Activated CD8-positive, alpha-beta T cell treated with anti-CD3 and anti-CD28 coated beads for 36 hours (primary cell): Measurements from ENCODE around the gene NFASC. TPM values are rescaled to one million over a fixed set of nuclear protein-coding genes. Genes with fewer than 3 reads are reported as not detected.

ENCODE experiments used
- ATAC-seq: fragments of 200-7000 bp; cut with Tn5 transposase; one replicate; pipeline ENCODE4 v1.10.0; 2021; ENCODE audit warnings: mild to moderate bottlenecking, moderate library complexity
- CTCF ChIA-PET: fragments of 350-600 bp; sonication (Branson Sonifier 250); formaldehyde crosslinking; loops from one replicate; lab custom pipeline; 2021; ENCODE audit warnings: antibody characterized with exemption; lab: Charles Lee
- POLR2A ChIA-PET: fragments of 350-600 bp; sonication (Branson Sonifier 250); formaldehyde crosslinking; loops from one replicate; lab custom pipeline; 2021; ENCODE audit warnings: antibody characterized with exemption; lab: Charles Lee
- DNase-seq: peaks from one replicate; pipeline ENCODE4 v3.0.0-alpha.2; 2020
- H3K27ac Mint-ChIP-seq: one replicate; pipeline ENCODE4 v1.8.0; 2021; ENCODE audit warnings: mild to moderate bottlenecking, mixed read lengths
- H3K27me3 Mint-ChIP-seq: one replicate; pipeline ENCODE4 v1.8.0; 2021; ENCODE audit warnings: mixed read lengths
- H3K36me3 Mint-ChIP-seq: one replicate; pipeline ENCODE4 v1.8.0; 2021; ENCODE audit warnings: low read depth, mixed read lengths
- H3K4me1 Mint-ChIP-seq: one replicate; pipeline ENCODE4 v1.8.0; 2021; ENCODE audit warnings: low read depth, mixed read lengths
- H3K4me3 Mint-ChIP-seq: one replicate; pipeline ENCODE4 v1.8.0; 2021; ENCODE audit warnings: mild to moderate bottlenecking, moderate library complexity, mixed read lengths
- H3K9me3 Mint-ChIP-seq: one replicate; pipeline ENCODE4 v1.8.0; 2021; ENCODE audit warnings: mixed read lengths
- intact Hi-C: fragments of 100-400 bp; cut with micrococcal nuclease; formaldehyde crosslinking; loops from one replicate; pipeline ENCODE4 v1.10.0; 2022
- total RNA-seq, 2 experiments: library from RNA; stranded (reverse); gene quantifications; one replicate each; pipeline ENCODE4 v1.2.3, GENCODE V29; 2021
- TF ChIP-seq, protein P1 (sequence below): fragments of 200-600 bp; IDR thresholded peaks from one replicate; pipeline ENCODE4 v1.8.0; 2022; ENCODE audit warnings: antibody characterized with exemption, mild to moderate bottlenecking

The NFASC gene
- total RNA-seq, 2 experiments from 2014 or later = not detected

DNA sequence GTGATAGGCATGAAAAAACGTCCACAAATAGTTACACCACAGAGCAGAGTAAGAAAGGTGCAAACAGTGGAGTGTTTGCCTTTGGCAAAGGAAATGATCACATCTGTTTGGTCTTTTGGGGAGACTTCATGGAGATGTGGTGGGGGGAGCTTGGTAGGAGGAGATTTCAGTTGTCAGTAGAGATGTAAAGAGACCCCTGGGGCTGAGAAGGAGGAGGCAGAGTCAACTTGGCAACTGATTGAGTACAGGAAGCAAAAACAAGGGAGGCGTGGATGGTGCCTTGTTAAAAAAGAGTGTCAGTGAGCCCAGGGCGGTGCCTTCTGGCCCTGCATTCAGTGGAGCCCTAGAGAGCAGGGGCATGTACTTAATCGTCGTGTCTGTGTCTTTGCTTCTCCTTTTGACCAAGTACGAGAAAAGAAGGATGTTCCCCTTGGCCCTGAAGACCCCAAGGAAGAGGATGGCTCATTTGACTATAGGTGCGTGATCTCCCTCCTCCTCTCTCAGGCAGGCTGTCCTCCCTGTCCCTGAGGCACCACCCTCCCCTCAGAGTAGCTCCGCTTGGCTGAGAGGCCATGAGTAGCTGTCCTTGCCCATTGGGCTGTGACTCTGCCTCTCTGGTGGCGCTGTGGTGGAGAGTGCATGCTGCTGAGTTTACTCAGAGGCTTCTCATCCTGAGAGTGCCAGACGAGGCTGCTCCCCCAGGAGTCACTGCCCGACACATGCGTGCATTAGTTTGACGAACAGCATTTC, 141.9 kb downstream of the NFASC start:
- TF ChIP-seq, protein P1, sequence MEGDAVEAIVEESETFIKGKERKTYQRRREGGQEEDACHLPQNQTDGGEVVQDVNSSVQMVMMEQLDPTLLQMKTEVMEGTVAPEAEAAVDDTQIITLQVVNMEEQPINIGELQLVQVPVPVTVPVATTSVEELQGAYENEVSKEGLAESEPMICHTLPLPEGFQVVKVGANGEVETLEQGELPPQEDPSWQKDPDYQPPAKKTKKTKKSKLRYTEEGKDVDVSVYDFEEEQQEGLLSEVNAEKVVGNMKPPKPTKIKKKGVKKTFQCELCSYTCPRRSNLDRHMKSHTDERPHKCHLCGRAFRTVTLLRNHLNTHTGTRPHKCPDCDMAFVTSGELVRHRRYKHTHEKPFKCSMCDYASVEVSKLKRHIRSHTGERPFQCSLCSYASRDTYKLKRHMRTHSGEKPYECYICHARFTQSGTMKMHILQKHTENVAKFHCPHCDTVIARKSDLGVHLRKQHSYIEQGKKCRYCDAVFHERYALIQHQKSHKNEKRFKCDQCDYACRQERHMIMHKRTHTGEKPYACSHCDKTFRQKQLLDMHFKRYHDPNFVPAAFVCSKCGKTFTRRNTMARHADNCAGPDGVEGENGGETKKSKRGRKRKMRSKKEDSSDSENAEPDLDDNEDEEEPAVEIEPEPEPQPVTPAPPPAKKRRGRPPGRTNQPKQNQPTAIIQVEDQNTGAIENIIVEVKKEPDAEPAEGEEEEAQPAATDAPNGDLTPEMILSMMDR = no peak
- Mint-ChIP-seq H3K4me1 (no peaks in the 10 kb centered on the region), H3K36me3 (no peaks in the 10 kb centered on the region), H3K27ac (no peak overlapping the region), H3K4me3 (no peak overlapping the region), H3K9me3 (no peaks in the 10 kb centered on the region), H3K27me3 (no peaks in the 10 kb centered on the region)
- intact Hi-C loops = no loop called here
- ATAC-seq (no peak), DNase-seq (no peak)
- ChIA-PET POLR2A (no interaction called here), CTCF (no interaction called here)

DNA sequence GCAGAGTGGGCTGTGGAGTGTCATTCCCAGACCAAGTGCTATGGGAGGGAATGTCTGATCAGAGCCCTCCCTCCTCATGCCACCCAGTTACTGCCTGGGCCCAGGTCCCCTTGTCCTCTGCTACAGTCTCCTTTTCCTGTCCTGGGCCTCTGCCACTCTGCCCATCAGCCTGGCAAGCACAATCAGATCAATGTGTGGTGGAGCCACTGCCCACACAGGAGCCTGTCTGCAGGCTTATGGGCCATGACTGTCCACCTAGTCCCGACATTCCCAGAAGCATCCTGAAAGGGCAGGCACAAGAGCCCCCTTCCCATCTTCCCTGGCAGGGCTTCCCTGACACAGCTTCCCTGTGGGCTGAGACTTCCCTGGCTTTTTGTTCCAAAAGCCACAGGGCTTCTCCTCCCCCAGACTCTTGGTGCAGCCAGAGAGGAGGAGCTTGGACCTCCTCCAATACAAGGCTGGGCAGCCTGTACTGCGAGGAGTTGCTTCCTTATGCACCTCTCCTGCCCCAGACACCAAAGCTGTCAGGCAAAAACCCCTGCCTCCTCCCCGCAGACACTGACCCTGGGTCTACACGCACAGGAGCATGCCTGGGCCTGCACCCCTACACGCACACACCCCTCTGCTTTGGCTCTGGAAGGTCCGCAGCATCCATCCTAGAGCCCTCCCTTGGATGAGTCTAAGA, 143.2 kb downstream of the NFASC start:
- no peak for ATAC-seq
- Mint-ChIP-seq H3K27ac (no peak overlapping the region), H3K4me3 (no peak overlapping the region), H3K4me1 (no peaks in the 10 kb centered on the region), H3K27me3 (no peaks in the 10 kb centered on the region), H3K36me3 (no peaks in the 10 kb centered on the region), H3K9me3 (no peaks in the 10 kb centered on the region)
- no peak for DNase-seq
- ChIA-PET POLR2A (no interaction called here), CTCF (interaction anchor here (1.3 to 1.6 kb wide), 3 partner anchors 17 to 48 kb away, joined by 3 read pairs; no protein-coding TSS in a partner anchor)
- intact Hi-C loops = no loop called here
- TF ChIP-seq, protein P1 = no peak

DNA sequence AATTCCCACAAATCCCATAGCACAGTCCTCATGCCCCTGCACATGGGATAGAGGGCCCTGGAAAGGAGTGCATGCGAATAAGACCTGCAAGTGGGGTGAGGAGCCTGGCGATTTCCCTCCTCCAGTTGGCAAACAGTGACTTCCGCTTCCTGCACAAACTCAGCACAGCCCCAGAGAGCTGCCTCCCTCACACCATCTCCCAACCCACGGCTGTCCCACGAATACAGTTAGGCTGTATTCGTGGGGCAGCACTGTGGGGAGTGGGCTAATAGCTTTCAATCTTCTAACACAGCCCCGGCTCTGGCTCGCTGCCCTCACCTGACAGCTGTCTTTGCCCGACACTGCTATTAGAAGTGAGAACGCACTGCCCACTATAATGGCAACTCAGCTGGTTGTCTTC, 144.1 kb downstream of the NFASC start:
- no peak for ATAC-seq
- no peaks in the 10 kb centered on the region for H3K36me3 Mint-ChIP-seq
- DNase-seq = no peak
- no peak overlapping the region for H3K4me3 Mint-ChIP-seq
- ChIA-PET POLR2A (no interaction called here), CTCF (interaction anchor here (1.3 to 1.6 kb wide), 3 partner anchors 16 to 47 kb away, joined by 3 read pairs; no protein-coding TSS in a partner anchor)
- intact Hi-C loops = no loop called here
- H3K9me3 Mint-ChIP-seq = no peaks in the 10 kb centered on the region
- no peaks in the 10 kb centered on the region for H3K4me1 Mint-ChIP-seq
- no peak overlapping the region for H3K27ac Mint-ChIP-seq
- no peaks in the 10 kb centered on the region for H3K27me3 Mint-ChIP-seq
- TF ChIP-seq, protein P1 = no peak

DNA sequence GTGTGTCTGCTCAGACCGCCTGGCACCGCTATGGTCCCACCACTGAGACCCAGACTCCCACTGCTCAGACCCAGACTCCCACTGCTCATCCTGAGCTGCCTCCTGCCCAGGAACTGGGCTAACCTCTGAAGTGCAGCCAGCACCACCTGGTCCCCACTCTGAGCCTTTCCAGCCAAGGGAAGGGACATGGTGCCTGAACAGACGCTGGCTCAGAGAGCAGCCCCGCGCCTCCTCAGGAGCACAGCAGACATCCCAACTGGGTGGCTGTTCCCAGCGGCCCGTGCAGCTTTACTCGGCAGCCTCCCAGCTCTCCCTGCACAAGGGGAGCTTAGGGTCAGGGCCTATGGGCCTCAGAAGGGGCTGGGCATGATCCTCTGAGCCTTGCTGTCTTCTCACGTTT, 144.6 kb downstream of the NFASC start:
- intact Hi-C loops = no loop called here
- ChIA-PET POLR2A (no interaction called here), CTCF (interaction anchor here (1.3 to 1.6 kb wide), 3 partner anchors 16 to 46 kb away, joined by 3 read pairs; no protein-coding TSS in a partner anchor)
- Mint-ChIP-seq H3K27ac (no peak overlapping the region), H3K36me3 (no peaks in the 10 kb centered on the region), H3K9me3 (no peaks in the 10 kb centered on the region), H3K27me3 (no peaks in the 10 kb centered on the region), H3K4me3 (no peak overlapping the region), H3K4me1 (no peaks in the 10 kb centered on the region)
- DNase-seq (no peak), ATAC-seq (no peak)
- TF ChIP-seq, protein P1 = no peak

DNA sequence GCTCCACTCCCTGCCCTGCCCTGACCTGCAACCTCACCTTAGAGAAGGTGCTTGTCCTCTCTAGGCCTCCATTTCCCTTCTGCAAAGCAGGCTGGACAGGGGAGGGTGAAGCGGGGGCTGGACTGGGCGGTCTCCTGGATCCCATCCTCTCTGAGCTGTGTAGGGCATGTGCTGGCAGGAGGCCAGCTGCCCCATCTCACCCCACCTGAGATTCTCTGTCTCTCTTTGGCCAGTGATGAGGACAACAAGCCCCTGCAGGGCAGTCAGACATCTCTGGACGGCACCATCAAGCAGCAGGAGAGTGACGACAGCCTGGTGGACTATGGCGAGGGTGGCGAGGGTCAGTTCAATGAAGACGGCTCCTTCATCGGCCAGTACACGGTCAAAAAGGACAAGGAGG, 145.4 kb downstream of the NFASC start:
- no peaks in the 10 kb centered on the region for H3K4me1 Mint-ChIP-seq
- TF ChIP-seq, protein P1 = no peak
- H3K36me3 Mint-ChIP-seq = no peaks in the 10 kb centered on the region
- DNase-seq (no peak), ATAC-seq (no peak)
- POLR2A ChIA-PET = interaction anchor here (0.6 kb wide), 1 partner anchor 60 kb away, joined by 3 read pairs; no protein-coding TSS in a partner anchor
- H3K4me3 Mint-ChIP-seq = no peak overlapping the region
- H3K27me3 Mint-ChIP-seq = no peaks in the 10 kb centered on the region
- no peak overlapping the region for H3K27ac Mint-ChIP-seq
- no peaks in the 10 kb centered on the region for H3K9me3 Mint-ChIP-seq
- intact Hi-C loops = no loop called here
- CTCF ChIA-PET = no interaction called here
